K562 (cell line): ENCODE results near the gene FGD6. TPM values are rescaled to one million over a fixed set of nuclear protein-coding genes. Genes with fewer than 3 reads are reported as not detected.

Experiments used
- ATAC-seq: fragments of 200-7000 bp; cut with Tn5 transposase; 3 replicates; pipeline ENCODE4 v1.9.1; 2020; ENCODE audit warnings: moderate library complexity
- BruUV-seq: library from RNA; stranded (reverse); fragments of 400-500 nt; replicated peaks from 2 replicates; lab custom pipeline; 2021; lab: Mats Ljungman, UMichigan
- CTCF ChIA-PET: fragments of 300-600 bp; formaldehyde crosslinking; extraction: SDS; loops from one replicate; lab custom pipeline; 2021; ENCODE audit warnings: low intra/inter-chr PET ratio; lab: Yijun Ruan, JAX
- POLR2A ChIA-PET: fragments of 300-600, 350-650 bp; sonication (Branson Sonifier 250); formaldehyde crosslinking; extraction: SDS; loops from one replicate; lab custom pipeline; 2021; ENCODE audit warnings: antibody characterized with exemption, inconsistent platforms; lab: Yijun Ruan, JAX
- DNase-seq, 4 experiments: peaks; one replicate each; pipeline versions ENCODE4 v3.0.0 to v3.0.0-alpha.2; 2011 to 2018; ENCODE audit warnings: low spot score in 3 of 4, mixed read lengths in 3 of 4; ENCODE audit errors: extremely low read depth in 1 of 4
- FAIRE-seq: peaks from 2 replicates; lab custom pipeline; 2011; peaks lifted over from hg19 to GRCh38; lab: Jason Lieb, UNC
- H2AFZ ChIP-seq: 2 replicates; pipeline ENCODE4 v1.6.0; 2011; ENCODE audit warnings: low read depth, low read length, control low read depth, inconsistent platforms
- H3K27ac ChIP-seq: fragments of 200-600 bp; 3 replicates; pipeline ENCODE4 v1.8.0; 2011; ENCODE audit warnings: low read depth, mild to moderate bottlenecking, control low read depth, inconsistent platforms, low read length, moderate library complexity, mixed read lengths; ENCODE audit errors: extremely low read depth
- H3K27me3 ChIP-seq, 2 experiments: fragments of 300-600 bp in 1 of 2; 2 replicates in 1 of 2; 3 replicates in 1 of 2; pipeline versions ENCODE4 v1.6.0 to v1.8.0; 2011; ENCODE audit warnings: inconsistent platforms in 2 of 2, low read length in 2 of 2, mild to moderate bottlenecking in 1 of 2, mixed read lengths in 1 of 2, moderate library complexity in 1 of 2; ENCODE audit not compliant: control insufficient read depth in 2 of 2, insufficient read depth in 2 of 2
- H3K36me3 ChIP-seq: fragments of 300-600 bp; 3 replicates; pipeline ENCODE4 v1.8.0; 2011; ENCODE audit warnings: mild to moderate bottlenecking, low read length, inconsistent platforms; ENCODE audit not compliant: control insufficient read depth, insufficient read depth
- H3K4me1 ChIP-seq, 2 experiments: fragments of 200-600 bp in 1 of 2; replicated peaks in 1 of 2; 2 replicates in 1 of 2; 3 replicates in 1 of 2; pipeline versions ENCODE4 v1.5.1 to v1.8.0; 2011; ENCODE audit warnings: inconsistent platforms in 2 of 2, low read length in 2 of 2, mild to moderate bottlenecking in 1 of 2, mixed read lengths in 1 of 2, moderate library complexity in 1 of 2; ENCODE audit not compliant: control insufficient read depth in 2 of 2, insufficient read depth in 2 of 2
- H3K4me2 ChIP-seq: 2 replicates; pipeline ENCODE4 v1.6.1; 2011; ENCODE audit warnings: low read length, control low read depth, inconsistent platforms, mixed read lengths; ENCODE audit not compliant: insufficient read depth
- H3K4me3 ChIP-seq: fragments of 200-600 bp; sonication (generic), shearing (Covaris generic); 2 replicates; pipeline ENCODE4 v1.5.1; 2016; ENCODE audit warnings: control low read depth, inconsistent platforms
- H3K79me2 ChIP-seq: fragments of 200-600 bp; 3 replicates; pipeline ENCODE4 v1.8.0; 2011; ENCODE audit warnings: low read length, inconsistent platforms; ENCODE audit not compliant: control insufficient read depth, insufficient read depth
- H3K9ac ChIP-seq, 2 experiments: 2 replicates each; pipeline versions ENCODE4 v1.6.0 to v1.6.1; 2011; ENCODE audit warnings: low read depth in 2 of 2, low read length in 2 of 2, control low read depth in 1 of 2, inconsistent platforms in 1 of 2, mild to moderate bottlenecking in 1 of 2, mixed read lengths in 1 of 2; ENCODE audit not compliant: insufficient read depth in 1 of 2
- H3K9me1 ChIP-seq: one replicate; pipeline ENCODE4 v1.6.0; 2011; ENCODE audit warnings: inconsistent platforms, mild to moderate bottlenecking, low read length, moderate library complexity; ENCODE audit not compliant: control insufficient read depth, insufficient read depth
- H3K9me3 ChIP-seq: replicated peaks from 2 replicates; pipeline ENCODE4 v1.5.1; 2011; ENCODE audit warnings: low read depth, low read length, inconsistent platforms; ENCODE audit not compliant: control insufficient read depth, insufficient read depth
- H4K20me1 ChIP-seq: replicated peaks from 2 replicates; pipeline ENCODE4 v1.6.1; 2011; ENCODE audit warnings: low read length, inconsistent platforms, mixed read lengths; ENCODE audit not compliant: control insufficient read depth, insufficient read depth
- ARID1B ChIP-seq: fragments of 450-650 bp; IDR thresholded peaks from 2 replicates; pipeline ENCODE4 v1.6.1; 2016; ENCODE audit warnings: antibody characterized with exemption, mild to moderate bottlenecking, inconsistent platforms
- HCFC1 ChIP-seq: IDR thresholded peaks from 2 replicates; pipeline ENCODE4 v1.6.1; 2012; ENCODE audit warnings: low read depth, low read length, improper control_type of control experiment
- PRPF4 ChIP-seq: fragments of 200-400 bp; formaldehyde crosslinking; IDR thresholded peaks from one replicate; pipeline ENCODE4 v1.6.1; 2017; ENCODE audit warnings: low read length, low read depth, mild to moderate bottlenecking; ENCODE audit not compliant: insufficient read depth, poor library complexity, severe bottlenecking
- TFE3 ChIP-seq: fragments of 450-650 bp; formaldehyde crosslinking; IDR thresholded peaks from 2 replicates; pipeline ENCODE4 v1.4.0; 2020; ENCODE audit warnings: mild to moderate bottlenecking, mixed read lengths
- ZNF561 ChIP-seq: fragments of 450-650 bp; formaldehyde crosslinking; conservative IDR thresholded peaks from 2 replicates; pipeline ENCODE4 v1.4.0; 2020; ENCODE audit warnings: mild to moderate bottlenecking, moderate library complexity
- WGBS: fragments of 100-300 bp; shearing (Covaris generic); methylation state at CpG from one replicate; pipeline ENCODE4 v1.1.6; 2016; ENCODE audit warnings: low coverage, mixed read lengths; ENCODE audit not compliant: insufficient coverage; ENCODE audit errors: missing lambda C conversion rate; 5-methylcytosine and 5-hydroxymethylcytosine counted together
- in situ Hi-C: fragments of 300-500 bp; cut with MboI; formaldehyde crosslinking; loops from 4 replicates; pipeline ENCODE4 v1.15.0; 2018; ENCODE audit warnings: inconsistent platforms, mixed read lengths
- intact Hi-C: fragments of 100-400 bp; cut with micrococcal nuclease; formaldehyde crosslinking; loops from 2 replicates; pipeline ENCODE4 v1.14.2; 2022
- polyA plus RNA-seq, 8 experiments: library from polyadenylated mRNA; depleted of rRNA in 4 of 8; stranded (reverse) in 5 of 8; unstranded in 3 of 8; fragments of >200 nt; fragmentation: Nextera tagmentation in 2 of 8; fragmentation: Illumina TruSeq in 1 of 8; extraction: Ambion mirVana in 2 of 8; extraction: Trizol in 1 of 8; gene quantifications; 2 replicates each; pipeline versions ENCODE4 v1.2.1 to v1.2.3, GENCODE V29; 2011 to 2014; ENCODE audit warnings: inconsistent platforms in 1 of 8, missing spikeins in 1 of 8
- total RNA-seq, 7 experiments: library from RNA; depleted of rRNA in 6 of 7; stranded (reverse); fragments of >200 nt in 6 of 7; fragmentation: Illumina TruSeq in 2 of 7; extraction: Trizol in 2 of 7; gene quantifications; 2 replicates each; pipeline versions ENCODE4 v1.2.1 to v1.2.3, GENCODE V29; 2011 to 2021; ENCODE audit warnings: low replicate concordance in 1 of 7
- TF ChIP-seq, protein P1 (sequence below): fragments of 450-650 bp; formaldehyde crosslinking; conservative IDR thresholded peaks from 2 replicates; pipeline ENCODE4 v1.4.0; 2022; ENCODE audit warnings: mild to moderate bottlenecking, missing genetic modification characterization

Gene FGD6
- total and polyA plus RNA-seq, 9 of the 15 experiments (the other 6 are each of a cell fraction or from before 2014, with no cell fraction given): 1.5 to 11.1 (median 5.8) TPM

- TF ChIP-seq PRPF4 (no peak), HCFC1 (no peak)
- TF ChIP-seq, protein P1, sequence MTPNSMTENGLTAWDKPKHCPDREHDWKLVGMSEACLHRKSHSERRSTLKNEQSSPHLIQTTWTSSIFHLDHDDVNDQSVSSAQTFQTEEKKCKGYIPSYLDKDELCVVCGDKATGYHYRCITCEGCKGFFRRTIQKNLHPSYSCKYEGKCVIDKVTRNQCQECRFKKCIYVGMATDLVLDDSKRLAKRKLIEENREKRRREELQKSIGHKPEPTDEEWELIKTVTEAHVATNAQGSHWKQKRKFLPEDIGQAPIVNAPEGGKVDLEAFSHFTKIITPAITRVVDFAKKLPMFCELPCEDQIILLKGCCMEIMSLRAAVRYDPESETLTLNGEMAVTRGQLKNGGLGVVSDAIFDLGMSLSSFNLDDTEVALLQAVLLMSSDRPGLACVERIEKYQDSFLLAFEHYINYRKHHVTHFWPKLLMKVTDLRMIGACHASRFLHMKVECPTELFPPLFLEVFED (CRISPR knock-in tag): no peak
Observed at GRCh38 chr12:95202691-95203486, 14.4 kb downstream of the FGD6 start (continued).

GRCh38 chr12:95201056-95201670 is 16.1 kb downstream of the FGD6 start:
- peaks cover 57% of the 10 kb centered on the region for H3K79me2 ChIP-seq
- no peaks in the 10 kb centered on the region for H3K9me1 ChIP-seq
- H3K9me3 ChIP-seq: no peaks in the 10 kb centered on the region
- WGBS: 22% methylated on average over 4 of the region's 4 CpGs
- ChIA-PET CTCF (no interaction called here), POLR2A (interaction anchor here (1.0 to 2.2 kb wide), 5 partner anchors 8 to 45 kb away, joined by 3 to 8 read pairs (median 4); partner anchors contain the start of genes FGD6 and VEZT)
- H3K4me3 ChIP-seq: no peak overlapping the region
- 0 out of 4 replicates have a peak overlapping the region, but pooled peaks of 1 of the 2 experiments have one; percentile 21 for H3K9ac ChIP-seq
- FAIRE-seq (no peak), ATAC-seq (no peak), DNase-seq (no peak)
- in situ Hi-C loops (no loop called here), intact Hi-C loops (no loop called here)
- peaks cover 29 to 55% of the 10 kb centered on the region in 2 experiments for H3K4me1 ChIP-seq
- BruUV-seq: no TSS peak
- H4K20me1 ChIP-seq: no peaks in the 10 kb centered on the region
- no peaks in the 10 kb centered on the region for H3K27me3 ChIP-seq
- H2AFZ ChIP-seq: peak overlapping the region; percentile 10; the same call in 1 of the 2 replicates
- H3K4me2 ChIP-seq: no peak overlapping the region
- no peaks in the 10 kb centered on the region for H3K36me3 ChIP-seq
- peak overlapping the region; percentile 46 for H3K27ac ChIP-seq
- TF ChIP-seq ARID1B (0 out of 2 replicates have a peak, but pooled peaks have one; percentile 24), TFE3 (CRISPR knock-in tag) (no peak), ZNF561 (no peak)
